Activated CD4-positive, alpha-beta T cell treated with anti-CD3 and anti-CD28 coated beads, Interleukin-2, amount 10 ng/mL, durations not matched to agents 24 days and 14 days (primary cell): Measurements from ENCODE around the gene RHOA. TPM values are rescaled to one million over a fixed set of nuclear protein-coding genes. Genes with fewer than 3 reads are reported as not detected.

ENCODE experiments used
- DNase-seq: peaks from one replicate; pipeline ENCODE4 v3.0.0; 2022
- H3K27ac Mint-ChIP-seq: one replicate; pipeline ENCODE4 v1.8.0; 2022; ENCODE audit warnings: mild to moderate bottlenecking, mixed read lengths
- H3K27me3 Mint-ChIP-seq: one replicate; pipeline ENCODE4 v1.8.0; 2022; ENCODE audit warnings: mixed read lengths
- H3K36me3 Mint-ChIP-seq: one replicate; pipeline ENCODE4 v1.8.0; 2022; ENCODE audit warnings: low read depth, mild to moderate bottlenecking, mixed read lengths
- H3K4me1 Mint-ChIP-seq: one replicate; pipeline ENCODE4 v1.8.0; 2021; ENCODE audit warnings: mixed read lengths
- H3K4me3 Mint-ChIP-seq: one replicate; pipeline ENCODE4 v1.8.0; 2022; ENCODE audit warnings: mild to moderate bottlenecking, moderate library complexity, mixed read lengths
- H3K9me3 Mint-ChIP-seq: one replicate; pipeline ENCODE4 v1.8.0; 2021; ENCODE audit warnings: mixed read lengths
- intact Hi-C: fragments of 100-400 bp; cut with micrococcal nuclease; formaldehyde crosslinking; loops from one replicate; pipeline ENCODE4 v1.15.1; 2023
- total RNA-seq: library from RNA; stranded (reverse); gene quantifications from 2 replicates; pipeline ENCODE4 v1.2.3, GENCODE V29; 2022

The RHOA gene
- total RNA-seq, 1 donor from 2014 or later = 391 TPM

- peaks cover 29% of the 10 kb centered on the region for H3K4me1 Mint-ChIP-seq
- H3K27me3 Mint-ChIP-seq = no peaks in the 10 kb centered on the region
- intact Hi-C loops = no loop called here
- no peak overlapping the region for H3K4me3 Mint-ChIP-seq
- H3K36me3 Mint-ChIP-seq = peaks cover 39% of the 10 kb centered on the region
- no peaks in the 10 kb centered on the region for H3K9me3 Mint-ChIP-seq
- DNase-seq = no peak
- H3K27ac Mint-ChIP-seq = peak overlapping the region; percentile 48
These were observed 10.2 kb upstream of the RHOA start for GRCh38 chr3:49421890-49422378.

- no peak for DNase-seq
- peaks cover 54% of the 10 kb centered on the region for H3K4me1 Mint-ChIP-seq
- no peak overlapping the region for H3K4me3 Mint-ChIP-seq
- intact Hi-C loops = no loop called here
- H3K27ac Mint-ChIP-seq = peak overlapping the region; percentile 66
- H3K9me3 Mint-ChIP-seq = no peaks in the 10 kb centered on the region
- H3K36me3 Mint-ChIP-seq = peaks cover 55% of the 10 kb centered on the region
- no peaks in the 10 kb centered on the region for H3K27me3 Mint-ChIP-seq
These were observed 5.8 kb upstream of the RHOA start for GRCh38 chr3:49417516-49418120.

DNA sequence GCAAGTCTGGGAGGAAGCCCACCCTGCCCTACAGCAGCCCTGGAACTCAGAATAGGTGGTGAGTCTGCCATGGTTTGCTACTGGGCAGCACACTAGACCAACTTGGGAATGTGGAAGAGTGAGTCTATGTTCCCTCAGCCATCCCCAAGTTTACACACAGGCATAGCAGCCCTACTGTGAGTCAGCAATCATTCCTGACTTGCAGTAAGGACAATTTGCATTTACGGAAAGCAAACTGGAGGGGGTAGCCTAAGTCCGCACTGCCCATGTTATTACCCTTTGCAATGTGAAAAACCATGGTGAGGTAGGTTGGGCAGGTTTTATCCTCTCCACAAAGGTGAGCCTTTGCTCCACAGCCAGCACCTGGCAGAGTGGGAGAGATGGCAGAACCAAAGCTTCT, 5.1 kb upstream of the RHOA start:
- peak overlapping the region; percentile 96 for H3K27ac Mint-ChIP-seq
- peaks cover 53% of the 10 kb centered on the region for H3K4me1 Mint-ChIP-seq
- peak overlapping the region; percentile 76 for H3K4me3 Mint-ChIP-seq

DNA sequence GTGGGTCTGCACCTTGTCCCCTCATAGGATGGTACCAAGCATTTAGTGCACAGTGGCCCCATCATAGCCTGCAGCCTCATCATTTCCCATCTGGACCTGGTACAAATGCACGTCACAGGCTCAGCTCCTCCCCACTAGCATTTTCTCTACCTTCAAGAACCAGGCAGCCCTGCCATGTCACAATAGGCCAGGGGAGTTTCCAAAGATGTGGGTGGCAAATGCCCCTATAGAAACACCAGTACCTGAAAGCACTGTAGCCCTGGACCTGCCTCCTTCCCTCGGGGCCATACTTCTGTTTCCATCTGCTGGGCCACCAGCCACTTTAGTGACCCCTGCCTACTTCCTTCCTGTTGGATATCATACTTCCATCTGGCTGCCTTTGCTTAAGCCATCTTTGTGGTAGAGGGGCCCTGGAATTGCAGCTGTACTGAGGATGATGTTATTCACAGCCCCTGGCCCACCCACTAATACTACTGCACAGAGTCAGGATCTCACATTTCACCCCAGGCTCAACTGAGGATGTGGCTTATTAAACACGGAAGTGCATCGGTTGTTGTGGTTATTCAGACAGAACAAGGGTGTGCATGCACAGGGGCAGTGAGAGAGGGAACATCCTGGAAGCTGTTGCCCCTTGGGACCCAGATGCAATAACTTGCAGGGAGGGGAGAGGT, 4.3 kb upstream of the RHOA start:
- DNase-seq = peak; percentile 88

More for the DNA sequence above, 5.1 kb upstream of the RHOA start:
- intact Hi-C loops = loop anchor here (1.0 kb wide), 1 partner anchor 12 kb away; the partner anchor contains the start of gene NICN1
- no peak for DNase-seq
- Mint-ChIP-seq H3K36me3 (peaks cover 54% of the 10 kb centered on the region), H3K9me3 (no peaks in the 10 kb centered on the region), H3K27me3 (peaks cover 2% of the 10 kb centered on the region)

GRCh38 chr3:49414753-49415152, 3.0 kb upstream of the RHOA start:
- H3K36me3 Mint-ChIP-seq = peaks cover 47% of the 10 kb centered on the region
- peak overlapping the region; percentile 37 for H3K4me3 Mint-ChIP-seq
- H3K27me3 Mint-ChIP-seq = peaks cover 2% of the 10 kb centered on the region
- H3K9me3 Mint-ChIP-seq = no peaks in the 10 kb centered on the region
- peaks cover 53% of the 10 kb centered on the region for H3K4me1 Mint-ChIP-seq
- H3K27ac Mint-ChIP-seq = peak overlapping the region; percentile 64
- intact Hi-C loops = loop anchor here (1.0 to 5.0 kb wide), 2 partner anchors 35 to 322 kb away; partner anchors contain the start of gene QRICH1
- peak; percentile 58 for DNase-seq

More for the DNA sequence above, 4.3 kb upstream of the RHOA start:
- Mint-ChIP-seq H3K4me3 (peak overlapping the region; percentile 76), H3K9me3 (no peaks in the 10 kb centered on the region), H3K36me3 (peaks cover 49% of the 10 kb centered on the region), H3K27me3 (peaks cover 2% of the 10 kb centered on the region), H3K4me1 (peaks cover 49% of the 10 kb centered on the region), H3K27ac (peak overlapping the region; percentile 96)
- intact Hi-C loops = loop anchor here (1.0 kb wide), 2 partner anchors 13 to 33 kb away; partner anchors contain the start of gene NICN1

DNA sequence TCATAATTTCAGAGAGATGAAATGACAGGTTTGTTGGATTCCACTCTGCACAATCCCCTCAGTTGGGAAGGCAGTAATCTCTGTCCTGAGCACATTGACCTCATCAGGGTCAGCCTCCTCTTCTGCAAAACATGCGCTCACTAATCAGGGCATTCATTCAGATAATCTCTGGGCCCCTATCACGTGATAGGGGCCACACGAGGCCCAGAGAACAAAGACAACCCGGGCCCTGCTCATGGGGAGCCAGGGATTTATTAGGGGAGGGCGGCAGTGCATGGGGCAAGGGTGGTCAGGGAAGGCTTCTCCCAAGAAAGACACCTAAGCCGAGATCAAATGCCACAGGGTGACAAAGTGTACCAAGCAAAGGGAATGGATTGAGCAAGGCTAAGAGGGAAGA, 1.6 kb upstream of the RHOA start:
- Mint-ChIP-seq H3K4me3 (peak overlapping the region; percentile 87), H3K27me3 (peaks cover 2% of the 10 kb centered on the region), H3K36me3 (peaks cover 47% of the 10 kb centered on the region), H3K4me1 (peaks cover 56% of the 10 kb centered on the region), H3K27ac (peak overlapping the region; percentile 95), H3K9me3 (no peaks in the 10 kb centered on the region)
- DNase-seq = no peak
- intact Hi-C loops = loop anchor here (5.0 kb wide), 1 partner anchor 321 kb away; the partner anchor contains the start of gene QRICH1

GRCh38 chr3:49412632-49413337, 1.0 kb upstream of the RHOA start:
- Mint-ChIP-seq H3K36me3 (peaks cover 45% of the 10 kb centered on the region), H3K4me1 (peaks cover 56% of the 10 kb centered on the region), H3K27me3 (peaks cover 2% of the 10 kb centered on the region), H3K27ac (peak overlapping the region; percentile 95), H3K9me3 (no peaks in the 10 kb centered on the region), H3K4me3 (peak overlapping the region; percentile 87)
- DNase-seq = peak; percentile 69
- intact Hi-C loops = loop anchor here (1.0 to 5.0 kb wide), 6 partner anchors 17 to 320 kb away; partner anchors contain the start of genes APEH, DAG1, GPX1 and NICN1

GRCh38 chr3:49411535-49411967, 225 bp downstream of the RHOA start:
- peaks cover 2% of the 10 kb centered on the region for H3K27me3 Mint-ChIP-seq
- peak; percentile 90 for DNase-seq
- peaks cover 60% of the 10 kb centered on the region for H3K4me1 Mint-ChIP-seq
- peak overlapping the region; percentile 94 for H3K4me3 Mint-ChIP-seq
- peaks cover 40% of the 10 kb centered on the region for H3K36me3 Mint-ChIP-seq
- intact Hi-C loops = loop anchor here (5.0 kb wide), 1 partner anchor 319 kb away; the partner anchor contains the start of gene QRICH1
- peak overlapping the region; percentile 95 for H3K27ac Mint-ChIP-seq
- H3K9me3 Mint-ChIP-seq = no peaks in the 10 kb centered on the region

DNA sequence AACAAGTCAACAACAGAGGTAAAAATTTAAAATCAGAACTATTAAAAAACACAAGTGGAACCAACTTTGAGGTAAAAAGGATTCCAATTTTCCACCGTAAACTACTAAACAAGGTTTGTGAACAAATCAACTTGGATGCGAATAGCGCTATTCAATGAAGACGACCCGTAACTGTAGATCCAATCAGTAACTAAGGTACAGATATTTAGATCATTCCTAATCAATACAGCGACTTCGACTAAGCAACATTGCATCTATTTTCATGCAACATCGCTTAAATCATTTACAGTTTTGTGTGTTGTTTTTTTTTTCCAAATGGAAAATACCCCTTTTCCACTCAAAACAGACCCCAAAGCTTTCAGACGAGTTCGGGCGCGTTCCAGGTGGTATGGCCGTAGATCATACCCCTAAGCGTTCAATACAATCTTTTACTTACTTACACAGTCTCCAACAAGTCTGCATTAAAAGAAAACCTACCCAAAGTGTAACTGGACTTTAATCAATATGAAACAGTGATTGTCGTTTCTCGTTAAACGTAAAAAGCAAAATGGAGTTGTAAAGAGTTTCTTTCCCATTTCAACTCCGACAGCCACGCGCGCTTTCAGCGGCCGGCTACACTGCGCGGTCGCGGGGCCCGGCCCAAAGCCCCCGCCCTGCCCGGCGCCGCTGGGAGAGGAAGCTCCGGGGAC, 786 bp downstream of the RHOA start:
- DNase-seq = peak; percentile 60
- intact Hi-C loops = loop anchor here (5.0 kb wide), 1 partner anchor 319 kb away; the partner anchor contains the start of gene QRICH1
- Mint-ChIP-seq H3K4me1 (peaks cover 58% of the 10 kb centered on the region), H3K9me3 (no peaks in the 10 kb centered on the region), H3K27me3 (peaks cover 2% of the 10 kb centered on the region), H3K27ac (peak overlapping the region; percentile 91), H3K4me3 (peak overlapping the region; percentile 94), H3K36me3 (peaks cover 37% of the 10 kb centered on the region)

- peak; percentile 65 for DNase-seq
- Mint-ChIP-seq H3K27ac (peak overlapping the region; percentile 91), H3K9me3 (no peaks in the 10 kb centered on the region), H3K4me3 (peak overlapping the region; percentile 94), H3K27me3 (peaks cover 2% of the 10 kb centered on the region), H3K36me3 (peaks cover 39% of the 10 kb centered on the region), H3K4me1 (peaks cover 60% of the 10 kb centered on the region)
- intact Hi-C loops = loop anchor here (5.0 kb wide), 1 partner anchor 318 kb away; the partner anchor contains the start of gene QRICH1
These were observed 1.5 kb downstream of the RHOA start for GRCh38 chr3:49410066-49410845.

DNA sequence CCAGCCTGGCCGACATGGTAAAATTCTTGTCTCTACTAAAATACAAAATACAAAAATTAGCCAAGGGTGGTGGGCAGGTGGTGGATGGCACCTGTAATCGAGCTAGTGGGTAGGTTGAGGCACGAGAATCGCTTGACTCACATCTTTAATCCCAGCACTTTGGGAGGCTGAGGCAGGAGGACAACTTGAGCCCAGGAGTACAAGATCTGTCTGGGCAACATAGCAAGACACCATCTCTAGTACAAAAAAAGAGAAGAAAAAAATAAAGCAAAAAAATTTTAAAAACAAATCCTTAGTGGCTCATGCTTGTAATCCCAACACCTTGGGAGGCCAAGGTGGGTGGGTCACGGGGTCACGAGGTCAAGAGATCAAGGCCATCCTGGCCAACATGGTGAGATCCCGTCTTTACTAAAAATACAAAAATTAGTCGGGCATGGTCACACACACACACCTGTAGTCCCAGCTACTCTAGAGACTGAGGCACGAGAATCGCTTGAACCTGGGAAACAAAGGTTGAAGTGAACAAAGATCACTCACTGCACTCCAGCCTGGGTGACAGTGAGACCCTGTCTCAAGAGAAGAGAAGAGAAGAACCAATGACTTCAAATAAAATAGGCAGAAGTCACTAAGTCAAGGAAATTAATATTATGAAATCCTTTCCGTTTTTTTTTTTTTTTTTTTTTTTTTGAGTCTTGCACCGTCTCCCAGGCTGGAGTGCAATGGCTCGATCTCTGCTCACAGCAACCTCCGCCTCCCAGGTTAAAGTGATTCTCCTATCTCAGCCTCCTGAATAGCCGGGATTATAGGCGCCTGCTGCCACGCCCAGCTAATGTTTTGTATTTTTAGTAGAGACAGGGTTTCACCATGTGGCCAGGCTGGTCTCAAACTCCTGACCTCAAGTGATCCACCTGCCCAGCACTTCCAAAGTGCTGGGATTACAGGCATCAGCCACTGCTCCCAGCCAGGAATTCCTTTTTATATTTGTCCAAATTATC, 4.9 kb downstream of the RHOA start:
- Mint-ChIP-seq H3K4me3 (no peak overlapping the region), H3K9me3 (no peaks in the 10 kb centered on the region), H3K27ac (peak overlapping the region; percentile 49), H3K4me1 (peaks cover 39% of the 10 kb centered on the region), H3K27me3 (no peaks in the 10 kb centered on the region), H3K36me3 (peaks cover 31% of the 10 kb centered on the region)
- intact Hi-C loops = no loop called here
- no peak for DNase-seq
